Thyroid gland (tissue), 4 donors: ENCODE data around the gene COL27A1. TPM values are rescaled to one million over a fixed set of nuclear protein-coding genes. Genes with fewer than 3 reads are reported as not detected.

Source experiments
- DNase-seq, 2 donors: peaks; one replicate each; pipeline ENCODE4 v3.0.0-alpha.2; 2019
- H3K27ac ChIP-seq, 3 donors: fragments of 200-600 bp; sonication (generic); 1 replicate in 2 of 3; 2 replicates in 1 of 3; pipeline ENCODE4 v1.5.1; 2016 to 2019; ENCODE audit warnings: mild to moderate bottlenecking in 1 of 3, moderate library complexity in 1 of 3
- H3K27me3 ChIP-seq: fragments of 200-600 bp; sonication (generic); one replicate; pipeline ENCODE4 v1.5.1; 2019
- H3K36me3 ChIP-seq, 2 donors: fragments of 200-600 bp; sonication (generic); one replicate each; pipeline ENCODE4 v1.5.1; 2016 to 2019
- H3K4me1 ChIP-seq, 2 donors: fragments of 200-600 bp; sonication (generic); one replicate each; pipeline ENCODE4 v1.5.1; 2017 to 2019
- H3K4me3 ChIP-seq, 3 donors: fragments of 200-600 bp; sonication (generic); replicated peaks in 1 of 3; 1 replicate in 2 of 3; 2 replicates in 1 of 3; pipeline ENCODE4 v1.5.1; 2016; ENCODE audit warnings: mild to moderate bottlenecking in 1 of 3
- H3K9me3 ChIP-seq: fragments of 200-600 bp; sonication (generic); one replicate; pipeline ENCODE4 v1.5.1; 2017
- POLR2A ChIP-seq, 2 donors: fragments of 450-650 bp; IDR thresholded peaks; one replicate each; pipeline ENCODE4 v1.6.1; 2017; ENCODE audit warnings: antibody characterized with exemption in 2 of 2, mild to moderate bottlenecking in 2 of 2, moderate library complexity in 1 of 2
- WGBS, 2 donors: methylation state at CpG; one replicate each; pipeline ENCODE4 v1.1.5; 2017; 5-methylcytosine and 5-hydroxymethylcytosine counted together
- intact Hi-C: fragments of 100-400 bp; cut with DNase I; formaldehyde crosslinking; loops from one replicate; pipeline ENCODE4 v1.15.1; 2023
- total RNA-seq, 4 donors: library from RNA; depleted of rRNA; stranded (reverse); fragments of >200 nt; gene quantifications; one replicate each; pipeline ENCODE4 v1.2.3, GENCODE V29; 2016
- TF ChIP-seq, protein P1 (sequence below), 6 experiments: fragments of 200-600 bp in 3 of 6; fragments of 450-650 bp in 3 of 6; sonication (generic) in 3 of 6; IDR thresholded peaks; one replicate each; pipeline ENCODE4 v1.5.1; 2016 to 2019; ENCODE audit warnings: antibody characterized with exemption in 6 of 6, mild to moderate bottlenecking in 2 of 6, inconsistent platforms in 1 of 6, moderate library complexity in 1 of 6

Gene COL27A1
- total RNA-seq, 4 donors from 2014 or later, result 6.7 to 32.5 (median 10.6) TPM

DNA sequence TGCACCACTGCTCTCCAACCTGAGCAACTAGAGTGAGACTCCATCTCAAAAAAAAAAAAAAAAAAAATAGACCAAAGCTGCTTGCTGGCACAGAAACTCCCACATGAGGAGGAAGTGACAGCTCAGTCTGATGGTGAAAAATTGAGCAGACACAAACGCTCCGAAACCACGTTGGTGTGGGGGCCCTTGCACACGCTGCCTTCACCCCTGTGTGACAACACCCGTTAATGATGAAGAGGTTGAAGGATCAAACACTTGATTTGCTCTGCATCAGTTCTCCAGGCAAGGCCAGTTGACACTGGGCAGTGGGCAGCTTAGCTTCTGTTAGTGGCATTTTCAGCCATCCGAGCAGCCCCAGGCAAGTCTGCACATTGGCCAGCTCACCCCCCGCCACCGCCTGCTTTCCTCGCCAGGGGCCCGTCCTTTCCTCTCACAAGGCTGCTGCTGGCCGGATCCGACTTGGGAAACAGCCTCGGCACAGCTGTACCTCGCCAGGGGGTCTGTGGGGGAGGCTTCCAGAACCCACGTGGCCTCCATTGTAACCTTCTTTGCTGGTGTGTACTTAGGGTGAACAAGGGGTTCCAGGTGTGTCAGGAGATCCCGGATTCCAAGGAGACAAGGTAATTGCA lies 79.8 kb downstream of the COL27A1 start:
- H3K4me3 ChIP-seq, result no peak overlapping the region
- TF ChIP-seq, protein P1, sequence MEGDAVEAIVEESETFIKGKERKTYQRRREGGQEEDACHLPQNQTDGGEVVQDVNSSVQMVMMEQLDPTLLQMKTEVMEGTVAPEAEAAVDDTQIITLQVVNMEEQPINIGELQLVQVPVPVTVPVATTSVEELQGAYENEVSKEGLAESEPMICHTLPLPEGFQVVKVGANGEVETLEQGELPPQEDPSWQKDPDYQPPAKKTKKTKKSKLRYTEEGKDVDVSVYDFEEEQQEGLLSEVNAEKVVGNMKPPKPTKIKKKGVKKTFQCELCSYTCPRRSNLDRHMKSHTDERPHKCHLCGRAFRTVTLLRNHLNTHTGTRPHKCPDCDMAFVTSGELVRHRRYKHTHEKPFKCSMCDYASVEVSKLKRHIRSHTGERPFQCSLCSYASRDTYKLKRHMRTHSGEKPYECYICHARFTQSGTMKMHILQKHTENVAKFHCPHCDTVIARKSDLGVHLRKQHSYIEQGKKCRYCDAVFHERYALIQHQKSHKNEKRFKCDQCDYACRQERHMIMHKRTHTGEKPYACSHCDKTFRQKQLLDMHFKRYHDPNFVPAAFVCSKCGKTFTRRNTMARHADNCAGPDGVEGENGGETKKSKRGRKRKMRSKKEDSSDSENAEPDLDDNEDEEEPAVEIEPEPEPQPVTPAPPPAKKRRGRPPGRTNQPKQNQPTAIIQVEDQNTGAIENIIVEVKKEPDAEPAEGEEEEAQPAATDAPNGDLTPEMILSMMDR (IDR thresholded peaks at IDR 0.05), result no peak
- TF ChIP-seq POLR2A (IDR thresholded peaks at IDR 0.05), result no peak
- H3K9me3 ChIP-seq, result no peaks in the 10 kb centered on the region
- intact Hi-C loops, result no loop called here
- DNase-seq, result no peak
- H3K27me3 ChIP-seq, result no peaks in the 10 kb centered on the region
- H3K27ac ChIP-seq, result no peak overlapping the region
- 72 to 83% methylated on average over 16 of the region's 16 CpGs for WGBS, 2 donors
- no peaks in the 10 kb centered on the region for H3K4me1 ChIP-seq
- H3K36me3 ChIP-seq, result no peaks in the 10 kb centered on the region

DNA sequence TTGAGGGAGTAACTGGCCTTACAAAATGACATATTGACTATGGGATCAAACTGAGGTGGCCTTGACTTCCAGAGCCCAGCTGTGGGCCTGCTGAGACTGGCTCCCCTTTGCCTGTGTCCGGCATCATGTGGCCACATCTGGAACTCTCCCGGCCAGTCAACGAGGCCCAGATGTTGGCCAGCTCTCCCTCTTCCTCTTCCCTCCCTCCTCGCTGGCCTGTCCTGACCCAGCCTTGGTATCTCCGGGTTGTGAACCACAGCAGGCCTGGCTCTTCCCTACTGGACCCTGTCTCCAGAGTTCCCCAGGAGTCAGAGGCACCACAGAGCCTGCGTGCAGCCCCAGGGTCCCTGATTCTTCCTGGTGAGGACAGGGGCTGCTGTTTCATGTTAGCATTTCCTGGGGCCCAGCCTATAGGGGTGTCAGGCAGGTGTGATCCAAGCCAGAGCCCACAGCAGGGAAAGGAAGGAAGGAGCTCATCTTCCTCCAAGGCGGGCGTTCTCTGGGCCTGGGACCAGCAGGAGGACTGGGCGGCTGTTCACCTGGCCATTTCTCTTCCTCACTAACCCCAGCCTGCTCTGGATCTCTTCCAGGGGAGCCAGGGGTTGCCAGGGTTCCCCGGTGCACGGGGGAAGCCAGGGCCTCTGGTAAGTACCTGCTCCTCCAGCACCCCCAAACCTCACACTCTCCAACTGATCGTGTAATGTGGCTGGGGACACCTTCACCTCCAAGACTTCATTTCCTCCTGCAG lies 81.2 kb downstream of the COL27A1 start:
- intact Hi-C loops, result no loop called here
- Histone ChIP-seq H3K27me3 (no peaks in the 10 kb centered on the region), H3K9me3 (no peaks in the 10 kb centered on the region), H3K27ac (no peak overlapping the region), H3K4me1 (no peaks in the 10 kb centered on the region), H3K36me3 (no peaks in the 10 kb centered on the region), H3K4me3 (no peak overlapping the region)
- DNase-seq, result no peak
- 71 to 86% methylated on average over 6 to 10 of the region's 12 CpGs for WGBS, 2 donors
- TF ChIP-seq, protein P1 (IDR thresholded peaks at IDR 0.05), result no peak
- no peak for TF ChIP-seq POLR2A (IDR thresholded peaks at IDR 0.05)

DNA sequence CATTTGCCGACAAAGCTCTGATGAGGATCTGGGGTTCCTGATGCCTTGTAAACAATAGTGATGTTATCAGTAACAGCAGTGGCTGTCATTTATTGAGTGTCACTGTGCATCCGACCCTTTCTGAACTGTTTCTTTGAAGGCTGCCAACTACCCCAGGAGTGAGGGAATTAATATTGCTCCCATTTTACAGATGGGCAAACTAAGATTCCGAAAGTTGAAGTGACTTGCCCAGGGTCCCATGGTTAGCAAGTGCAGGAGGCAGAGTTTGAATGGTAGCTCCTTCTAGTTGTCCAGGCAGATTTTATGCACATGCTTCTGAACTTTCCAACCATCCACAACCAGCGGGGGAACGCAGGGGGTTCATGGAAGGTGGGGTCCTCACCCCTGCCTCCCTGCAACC lies 81.9 kb downstream of the COL27A1 start:
- 85 to 96% methylated on average over 5 of the region's 5 CpGs for WGBS, 2 donors
- TF ChIP-seq POLR2A (IDR thresholded peaks at IDR 0.05), result no peak
- TF ChIP-seq, protein P1 (IDR thresholded peaks at IDR 0.05), result no peak
- intact Hi-C loops, result no loop called here

DNA sequence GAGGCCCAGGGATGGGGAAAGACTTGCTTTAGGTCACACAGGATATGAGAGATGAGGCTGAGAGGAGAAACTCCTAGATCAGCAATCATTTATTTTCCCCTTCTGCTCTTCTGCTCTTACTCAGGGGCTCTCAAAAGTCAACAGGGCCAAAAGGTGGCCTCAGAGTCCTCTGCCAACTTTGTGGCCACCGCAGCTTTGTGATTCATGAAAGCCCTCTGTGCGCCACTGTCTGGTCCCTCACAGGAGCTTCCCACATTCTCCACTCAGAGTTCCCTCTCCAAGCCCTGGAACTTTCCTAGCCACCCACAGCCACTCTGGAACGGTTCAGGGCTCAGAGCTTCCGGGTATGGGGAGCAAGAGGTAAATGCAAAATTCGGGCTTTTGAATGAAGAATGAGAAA lies 82.4 kb downstream of the COL27A1 start:
- Histone ChIP-seq H3K27me3 (no peaks in the 10 kb centered on the region), H3K4me1 (no peaks in the 10 kb centered on the region), H3K9me3 (no peaks in the 10 kb centered on the region), H3K27ac (no peak overlapping the region), H3K36me3 (no peaks in the 10 kb centered on the region), H3K4me3 (no peak overlapping the region)
- DNase-seq, result no peak
- TF ChIP-seq, protein P1 (IDR thresholded peaks at IDR 0.05), result no peak
- TF ChIP-seq POLR2A (IDR thresholded peaks at IDR 0.05), result no peak
- 73 to 80% methylated on average over 3 to 5 of the region's 5 CpGs for WGBS, 2 donors
- intact Hi-C loops, result no loop called here

More for the DNA sequence above, 81.9 kb downstream of the COL27A1 start:
- DNase-seq, result no peak
- Histone ChIP-seq H3K36me3 (no peaks in the 10 kb centered on the region), H3K27me3 (no peaks in the 10 kb centered on the region), H3K4me1 (no peaks in the 10 kb centered on the region), H3K9me3 (no peaks in the 10 kb centered on the region), H3K4me3 (no peak overlapping the region), H3K27ac (no peak overlapping the region)

DNA sequence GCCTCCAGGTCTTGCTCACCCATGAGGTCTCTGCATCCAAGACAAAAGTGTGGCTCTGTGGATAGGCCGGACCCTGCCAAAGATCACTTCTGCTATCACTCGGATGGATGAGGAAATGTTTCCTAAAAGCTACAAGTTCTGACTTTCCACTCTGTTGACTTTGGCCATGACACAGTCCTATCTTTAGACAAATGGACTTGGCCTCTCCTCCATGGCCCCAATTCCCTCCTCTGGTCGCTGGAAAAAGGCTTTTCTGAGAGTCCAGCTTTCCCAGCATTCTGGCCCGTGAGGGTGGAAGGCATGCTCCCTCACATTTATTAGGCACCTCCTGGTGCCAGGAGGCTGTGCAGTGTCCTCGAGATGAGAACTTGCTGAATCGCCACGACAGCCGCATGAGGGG lies 83.1 kb downstream of the COL27A1 start:
- WGBS, 2 donors, result 62 to 70% methylated on average over 8 of the region's 8 CpGs
- intact Hi-C loops, result no loop called here
- no peak for TF ChIP-seq POLR2A (IDR thresholded peaks at IDR 0.05)
- TF ChIP-seq, protein P1 (IDR thresholded peaks at IDR 0.05), result no peak

More for the DNA sequence above, 83.1 kb downstream of the COL27A1 start:
- H3K27me3 ChIP-seq, result no peaks in the 10 kb centered on the region
- no peak for DNase-seq
- H3K27ac ChIP-seq, result no peak overlapping the region
- no peaks in the 10 kb centered on the region for H3K36me3 ChIP-seq
- no peaks in the 10 kb centered on the region for H3K9me3 ChIP-seq
- H3K4me3 ChIP-seq, result no peak overlapping the region
- H3K4me1 ChIP-seq, result no peaks in the 10 kb centered on the region
